Subcutaneous abdominal adipose tissue (tissue), 5 donors: ENCODE data around the gene C17orf113.
"Not testable (repeated sequence)": the region's sequence is repeated elsewhere in the genome, so short reads cannot be mapped to it uniquely, and the experiment has no call there.

ENCODE experiments used
- H3K27ac ChIP-seq: one replicate; pipeline ENCODE4 v1.7.0; 2013; ENCODE audit warnings: low read depth, mild to moderate bottlenecking, inconsistent platforms, low read length, moderate library complexity
- H3K27me3 ChIP-seq, 5 donors: one replicate each; pipeline ENCODE4 v1.7.0; 2013; ENCODE audit warnings: low read length in 5 of 5, inconsistent platforms in 1 of 5; ENCODE audit not compliant: control insufficient read depth in 5 of 5, insufficient read depth in 4 of 5
- H3K36me3 ChIP-seq, 5 donors: one replicate each; pipeline ENCODE4 v1.7.0; 2013; ENCODE audit warnings: low read length in 5 of 5; ENCODE audit not compliant: control insufficient read depth in 5 of 5, insufficient read depth in 5 of 5
- H3K4me1 ChIP-seq, 5 donors: one replicate each; pipeline ENCODE4 v1.7.0; 2013; ENCODE audit warnings: low read length in 5 of 5, mild to moderate bottlenecking in 3 of 5, moderate library complexity in 1 of 5; ENCODE audit not compliant: control insufficient read depth in 5 of 5, insufficient read depth in 5 of 5
- H3K4me3 ChIP-seq, 5 donors: one replicate each; pipeline ENCODE4 v1.7.0; 2013; ENCODE audit warnings: low read length in 5 of 5, low read depth in 1 of 5
- H3K9ac ChIP-seq, 5 donors: one replicate each; pipeline ENCODE4 v1.7.0; 2013; ENCODE audit warnings: low read length in 5 of 5, mild to moderate bottlenecking in 4 of 5, moderate library complexity in 3 of 5
- H3K9me3 ChIP-seq, 5 donors: one replicate each; pipeline ENCODE4 v1.7.0; 2013; ENCODE audit warnings: low read length in 5 of 5; ENCODE audit not compliant: control insufficient read depth in 5 of 5
- donor health status: healthy.
- donor health status: healthy.
- donor health status: healthy.
- donor health status: healthy.
- donor health status: healthy.

Gene C17orf113

DNA sequence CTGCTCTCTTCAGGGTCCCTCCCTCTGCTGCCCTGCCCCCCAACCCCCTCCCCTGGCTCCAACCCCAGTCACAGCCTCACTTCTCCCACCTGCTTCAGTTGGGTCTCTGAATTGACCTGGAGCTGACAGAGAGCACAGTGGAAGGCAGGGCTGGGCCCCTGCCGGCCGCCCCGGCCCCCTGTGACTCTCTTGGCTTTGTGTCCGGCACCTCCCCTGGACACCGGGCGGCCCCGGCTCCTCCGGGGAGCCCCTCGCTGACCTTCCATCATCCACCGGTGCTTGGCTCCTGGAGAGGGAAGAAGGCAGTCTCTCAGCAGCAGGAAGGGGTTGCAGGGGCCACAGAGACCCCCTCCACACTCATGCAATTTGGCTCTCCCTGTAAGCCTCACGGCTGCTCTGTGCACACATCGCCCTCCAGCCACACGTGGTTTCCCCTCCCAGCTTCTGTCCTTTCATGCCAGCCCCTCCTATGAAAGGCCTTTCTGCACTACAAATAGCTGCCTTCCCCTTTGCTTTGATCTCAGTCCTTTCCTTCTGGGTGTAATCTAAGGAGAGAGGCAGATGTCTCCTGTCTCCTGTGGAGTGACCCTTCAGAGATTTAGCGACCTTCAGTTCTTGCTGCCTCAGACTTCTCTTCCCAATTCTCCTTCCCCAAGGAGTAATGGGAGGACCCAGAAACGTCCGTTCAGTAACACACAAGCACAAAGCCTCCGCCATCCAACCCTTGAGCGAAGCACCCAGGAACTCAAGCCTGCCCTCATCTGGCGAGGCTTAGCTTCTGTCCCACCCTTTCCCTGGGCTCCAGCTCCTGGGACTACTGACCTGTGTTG, 22.2 kb downstream of the C17orf113 start:
- Histone ChIP-seq H3K27ac (no peak overlapping the region), H3K36me3 (peaks cover 0 to 12% (median 11%) of the 10 kb centered on the region in 5 donors), H3K9me3 (no peaks in the 10 kb centered on the region), H3K4me3 (no peak overlapping the region), H3K27me3 (peaks cover 3 to 12% (median 7%) of the 10 kb centered on the region in 5 donors), H3K4me1 (peaks cover 4 to 42% (median 28%) of the 10 kb centered on the region in 5 donors), H3K9ac (peak overlapping the region in 1 of 5 donors; percentile 30)

DNA sequence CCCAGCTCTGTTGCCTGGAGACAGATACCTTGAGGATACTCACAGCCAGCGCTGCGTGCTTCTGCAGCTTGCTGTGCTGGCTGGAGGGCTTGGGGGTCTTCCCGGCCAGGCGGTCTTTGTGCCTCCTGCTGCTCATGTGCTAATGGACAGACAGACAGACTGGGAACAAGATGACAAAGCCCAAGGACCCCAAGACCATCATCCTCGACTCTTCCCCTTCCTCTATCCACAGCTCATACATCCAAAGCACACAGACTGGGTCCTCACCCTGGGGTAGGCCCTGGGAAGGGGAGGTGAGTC, 22.9 kb downstream of the C17orf113 start:
- Histone ChIP-seq H3K27ac (no peak overlapping the region), H3K9ac (no peak overlapping the region), H3K36me3 (peaks cover 0 to 18% (median 17%) of the 10 kb centered on the region in 5 donors), H3K4me1 (peaks cover 4 to 43% (median 28%) of the 10 kb centered on the region in 5 donors), H3K4me3 (no peak overlapping the region), H3K27me3 (peaks cover 3 to 12% (median 7%) of the 10 kb centered on the region in 5 donors), H3K9me3 (no peaks in the 10 kb centered on the region)

DNA sequence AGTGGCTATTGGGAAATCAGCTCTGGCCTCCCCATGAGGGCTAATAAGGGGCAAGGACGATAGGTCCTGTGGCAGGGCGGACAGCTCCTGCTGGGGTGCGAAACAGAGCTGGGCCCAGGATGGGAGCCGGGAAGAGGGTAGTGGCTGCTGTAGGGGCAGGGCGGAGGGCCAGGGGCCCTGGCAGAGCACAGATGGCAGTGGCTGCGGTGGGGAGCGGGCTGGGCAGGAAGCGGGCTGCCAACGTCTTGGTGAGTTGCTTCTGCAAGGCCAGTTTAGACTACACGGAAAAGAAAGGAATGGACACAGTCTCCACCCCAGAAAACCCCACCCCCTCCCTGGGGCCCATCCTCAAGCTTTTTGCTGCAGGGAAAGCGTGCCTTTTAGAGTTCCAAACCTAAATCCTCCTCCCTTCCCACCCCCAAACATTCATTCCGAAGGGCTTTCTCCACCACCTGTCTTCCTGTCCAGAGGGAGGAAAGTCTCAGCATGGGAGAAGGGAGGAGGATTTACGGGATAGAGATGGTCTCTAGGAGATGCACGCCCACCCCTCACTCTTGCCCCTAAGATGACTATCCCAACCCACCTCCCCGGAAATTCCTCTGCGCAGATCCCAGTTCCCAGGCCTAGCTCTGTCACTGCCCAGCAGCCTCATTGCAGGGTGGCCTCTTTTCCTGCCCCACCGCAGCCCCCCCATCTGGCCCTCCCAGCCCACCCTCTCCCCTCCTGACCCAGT, 23.4 kb downstream of the C17orf113 start:
- no peak overlapping the region for H3K4me3 ChIP-seq
- peaks cover 4 to 43% (median 28%) of the 10 kb centered on the region in 5 donors for H3K4me1 ChIP-seq
- H3K9ac ChIP-seq = peak overlapping the region in 1 of 5 donors; percentile 23
- no peak overlapping the region for H3K27ac ChIP-seq
- peaks cover 3 to 12% (median 7%) of the 10 kb centered on the region in 5 donors for H3K27me3 ChIP-seq
- no peaks in the 10 kb centered on the region for H3K9me3 ChIP-seq
- H3K36me3 ChIP-seq = peaks cover 0 to 23% (median 22%) of the 10 kb centered on the region in 5 donors

DNA sequence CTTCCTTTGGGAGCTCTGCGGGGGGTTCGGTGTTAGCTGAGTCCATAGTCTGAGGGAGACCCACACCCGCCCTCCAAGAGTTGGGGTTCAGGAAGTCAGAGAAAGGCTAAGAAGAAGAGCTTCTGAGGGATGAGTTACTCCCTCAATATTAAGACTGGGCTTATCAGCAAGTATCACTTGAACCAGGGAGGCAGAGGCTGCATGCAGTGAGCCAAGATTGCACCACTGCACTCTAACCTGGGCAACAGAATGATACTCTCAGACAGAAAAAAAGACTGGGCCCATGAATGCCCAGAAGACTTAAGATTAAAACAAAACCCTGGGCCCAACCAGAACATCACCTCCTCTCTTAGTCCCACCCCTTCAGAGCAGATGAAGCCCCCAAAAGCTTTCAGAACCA, 24.5 kb downstream of the C17orf113 start:
- H3K27ac ChIP-seq = no peak overlapping the region
- H3K4me3 ChIP-seq = no peak overlapping the region
- H3K27me3 ChIP-seq = peaks cover 3 to 12% (median 7%) of the 10 kb centered on the region in 5 donors
- H3K36me3 ChIP-seq = peaks cover 0 to 28% (median 24%) of the 10 kb centered on the region in 5 donors
- H3K9ac ChIP-seq = no peak overlapping the region
- H3K9me3 ChIP-seq = no peaks in the 10 kb centered on the region
- H3K4me1 ChIP-seq = peaks cover 4 to 48% (median 35%) of the 10 kb centered on the region in 5 donors

DNA sequence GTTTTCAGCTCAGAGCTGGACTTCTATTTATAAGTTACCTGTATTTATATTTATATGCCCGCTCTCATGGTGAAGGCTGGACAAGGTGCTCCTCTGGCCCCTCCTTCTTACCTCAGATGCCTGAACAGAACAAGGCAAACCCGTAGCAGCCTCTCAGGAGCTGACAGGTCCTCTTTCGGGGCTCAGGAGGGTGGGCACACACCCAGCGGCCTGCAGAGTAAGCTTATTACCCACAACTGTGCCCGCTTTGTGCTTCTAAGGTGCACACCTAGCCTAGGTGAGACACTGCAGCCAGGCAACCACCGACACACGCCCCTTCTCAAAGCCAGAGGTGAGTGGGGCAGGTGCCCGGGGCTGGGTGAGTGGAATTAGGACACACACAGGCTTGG, 25.2 kb downstream of the C17orf113 start:
- peak overlapping the region in 2 of 5 donors; percentile 31 to 52 for H3K9ac ChIP-seq

DNA sequence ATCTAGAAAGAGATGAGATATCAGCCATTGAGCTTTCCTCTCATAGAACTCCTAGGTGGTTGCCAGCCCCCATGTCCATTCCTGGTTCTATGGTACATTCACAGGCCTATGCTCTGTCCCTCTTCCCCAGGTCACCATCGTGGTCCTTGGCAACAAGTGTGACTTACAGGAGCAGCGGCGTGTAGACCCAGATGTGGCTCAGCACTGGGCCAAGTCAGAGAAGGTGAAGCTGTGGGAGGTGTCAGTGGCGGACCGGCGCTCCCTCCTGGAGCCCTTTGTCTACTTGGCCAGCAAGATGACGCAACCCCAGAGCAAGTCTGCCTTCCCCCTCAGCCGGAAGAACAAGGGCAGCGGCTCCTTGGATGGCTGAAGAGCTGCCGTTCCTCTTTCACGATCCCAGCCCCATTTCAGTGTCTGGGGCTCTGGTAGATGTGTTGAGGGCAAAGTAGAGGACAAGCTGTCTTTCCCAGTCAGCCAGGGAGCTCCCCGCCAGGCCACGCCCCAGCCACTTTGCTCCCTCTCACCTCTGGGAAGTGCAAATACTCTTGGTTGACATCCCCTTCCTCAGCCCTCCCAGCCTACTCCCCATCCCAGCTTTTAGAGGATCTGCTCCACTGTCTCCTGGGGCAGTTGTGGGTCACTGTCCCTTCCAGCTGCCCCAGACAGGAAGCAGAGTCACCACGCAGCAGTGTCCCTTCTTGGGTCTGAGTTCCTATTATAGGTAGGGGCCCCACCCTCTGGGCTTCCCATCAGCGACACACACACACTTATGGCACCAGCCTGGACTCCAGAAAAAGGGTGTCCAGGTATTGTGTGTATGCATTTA, 26.7 kb downstream of the C17orf113 start:
- Histone ChIP-seq H3K36me3 (peaks cover 0 to 28% (median 24%) of the 10 kb centered on the region in 5 donors), H3K4me1 (peaks cover 4 to 57% (median 49%) of the 10 kb centered on the region in 5 donors), H3K27me3 (peaks cover 2 to 9% (median 7%) of the 10 kb centered on the region in 5 donors), H3K9ac (peak overlapping the region in 2 of 5 donors; percentile 13 to 43), H3K4me3 (no peak overlapping the region), H3K9me3 (no peaks in the 10 kb centered on the region), H3K27ac (peak overlapping the region; percentile 82)

More for the DNA sequence above, 25.2 kb downstream of the C17orf113 start:
- Histone ChIP-seq H3K27me3 (peaks cover 3 to 12% (median 7%) of the 10 kb centered on the region in 5 donors), H3K36me3 (peaks cover 0 to 28% (median 24%) of the 10 kb centered on the region in 5 donors), H3K4me3 (peak overlapping the region in 2 of 5 donors; percentile 11 to 13), H3K4me1 (peaks cover 4 to 55% (median 43%) of the 10 kb centered on the region in 5 donors), H3K9me3 (no peaks in the 10 kb centered on the region), H3K27ac (peak overlapping the region; percentile 82)

DNA sequence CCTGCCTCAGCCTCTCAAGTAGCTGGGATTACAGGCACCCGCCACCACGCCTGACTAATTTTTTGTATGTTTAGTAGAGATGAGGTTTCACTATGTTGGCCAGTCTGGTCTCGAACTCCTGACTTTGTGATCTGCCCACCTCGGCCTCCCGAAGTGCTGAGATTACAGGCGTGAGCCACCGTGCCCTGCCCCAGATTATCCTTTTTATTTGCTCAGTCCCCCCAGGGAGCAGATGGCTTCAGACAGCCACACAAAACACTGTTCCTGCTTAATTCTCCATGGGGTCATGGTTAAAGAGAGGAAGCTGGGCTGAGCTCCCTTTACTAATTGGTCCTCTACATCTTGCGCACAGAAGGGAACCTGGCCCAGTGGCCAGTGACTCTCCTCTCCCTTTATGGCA, 29.6 kb downstream of the C17orf113 start:
- peaks cover 7 to 64% (median 62%) of the 10 kb centered on the region in 5 donors for H3K4me1 ChIP-seq
- peak overlapping the region; percentile 92 for H3K27ac ChIP-seq
- not testable (repeated sequence) for H3K27me3 ChIP-seq, H3K9me3 ChIP-seq
- H3K9ac ChIP-seq = peak overlapping the region in 4 of 5 donors; percentile 96 to 98 (median 97)
- peaks cover 0 to 28% (median 24%) of the 10 kb centered on the region in 5 donors for H3K36me3 ChIP-seq
- peak overlapping the region; percentile 83 to 89 (median 88) for H3K4me3 ChIP-seq

DNA sequence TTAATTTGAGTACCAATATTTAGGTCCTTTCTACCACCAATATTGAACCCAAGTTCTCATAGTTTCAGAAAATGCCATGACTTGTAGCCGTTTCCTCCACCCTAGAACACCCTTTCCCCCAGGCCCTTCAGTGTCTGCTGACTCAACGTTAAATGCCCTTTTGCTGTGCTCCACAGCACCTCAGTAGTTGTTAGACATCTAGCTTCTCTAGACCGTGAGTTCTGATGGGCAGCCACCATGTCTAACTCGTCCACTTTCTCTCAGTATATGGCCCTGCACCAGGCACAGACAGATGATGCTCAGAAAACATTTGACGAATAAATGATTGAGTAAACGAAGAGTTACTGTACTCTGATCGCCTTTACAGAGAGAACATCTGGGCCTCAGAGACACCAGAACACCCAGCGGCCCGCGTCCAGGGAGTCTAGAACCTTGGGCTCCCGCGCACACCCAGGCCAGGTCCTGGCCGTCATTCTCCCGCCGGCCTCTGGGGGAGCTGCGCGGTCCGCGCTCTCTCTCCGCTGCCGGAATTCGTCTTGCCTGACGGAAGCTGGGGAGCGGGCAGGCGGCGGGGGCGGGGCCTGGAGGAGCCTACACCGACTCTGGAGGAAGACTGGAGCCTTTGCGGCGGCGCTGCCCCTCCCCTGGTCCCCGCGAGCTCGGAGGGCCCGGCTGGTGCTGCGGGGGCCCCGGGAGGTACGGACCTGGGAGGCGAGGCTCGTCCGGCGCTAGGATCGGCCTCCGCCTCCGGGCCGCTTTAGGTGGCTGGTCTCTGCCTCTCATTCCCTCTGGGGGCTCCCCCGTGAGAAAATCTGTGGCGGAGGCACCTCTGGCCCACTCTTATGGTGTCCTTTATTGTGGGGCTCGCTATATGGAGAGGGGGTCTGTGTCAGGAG, 30.6 kb downstream of the C17orf113 start, which contains the start of gene NKIRAS2:
Gene NKIRAS2 (plus strand): TSS at position 582 of the 896 bp plus-strand sequence. CDS start 1,488 bp downstream, outside the sequence.
- Histone ChIP-seq H3K4me1 (peaks cover 6 to 66% (median 60%) of the 10 kb centered on the region in 5 donors), H3K27ac (peak within 1 kb of the TSS; percentile 92), H3K36me3 (peaks cover 0 to 28% (median 24%) of the 10 kb centered on the region in 5 donors), H3K4me3 (peak within 1 kb of the TSS; percentile 83 to 89 (median 88)), H3K9me3 (no peaks in the 10 kb centered on the region), H3K27me3 (no peaks in the 10 kb centered on the region), H3K9ac (peak within 1 kb of the TSS; percentile 95 to 98 (median 97))
